GM19043 (cell line): ENCODE results near the gene THRA.
"Not testable (repeated sequence)": the region's sequence is repeated elsewhere in the genome, so short reads cannot be mapped to it uniquely, and the experiment has no call there.

Experiments used
- ATAC-seq: cut with Tn5 transposase; IDR thresholded peaks from one replicate; pipeline ENCODE4 v1.9.1; 2021; ENCODE audit warnings: low read depth; ENCODE audit not compliant: unreplicated experiment

THRA gene

DNA sequence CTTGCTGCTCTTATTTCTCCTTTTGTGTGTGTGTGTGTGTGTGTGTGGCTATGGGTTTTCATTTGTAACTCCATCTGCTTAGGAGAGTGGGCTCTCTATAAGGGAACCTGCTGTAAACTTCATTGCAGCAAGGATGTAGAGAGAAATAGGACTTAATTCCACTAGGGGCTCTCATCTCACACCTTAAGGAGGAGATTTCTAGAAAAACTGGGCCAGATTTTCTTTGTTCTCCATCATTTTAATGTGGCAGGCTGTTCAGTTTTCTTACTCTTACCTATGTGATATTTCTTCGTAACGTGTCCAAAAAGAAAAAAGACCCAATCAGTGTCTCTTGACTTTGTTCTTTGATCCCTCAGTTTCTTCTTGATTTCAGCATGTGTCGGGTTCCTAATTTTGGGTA lies 73.1 kb downstream of the THRA start:
- no peak for ATAC-seq

- ATAC-seq, result peak; percentile 12
Measured at GRCh38 chr17:40139566-40140058, 76.8 kb downstream of the THRA start.

DNA sequence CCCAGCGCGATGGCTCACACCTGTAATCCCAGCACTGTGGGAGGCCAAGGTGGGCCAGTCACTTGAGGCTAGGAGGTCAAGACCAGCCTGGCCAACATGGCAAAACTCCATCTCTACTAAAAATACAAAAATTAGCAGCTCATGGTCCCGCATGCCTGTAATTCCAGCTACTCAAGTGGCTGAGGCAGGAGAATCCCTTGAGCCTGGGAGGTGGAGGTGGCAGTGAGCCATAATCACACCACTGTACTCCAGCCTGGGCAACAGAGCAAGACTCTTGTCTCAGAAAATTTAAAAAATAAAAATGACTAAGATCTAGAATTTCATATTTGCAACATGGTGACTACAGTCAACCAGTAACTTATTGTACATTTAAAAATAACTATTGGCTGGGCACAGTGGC lies 80.4 kb downstream of the THRA start:
- ATAC-seq, result not testable (repeated sequence)
